SK-N-SH (cell line): ENCODE results near the gene RCOR1. TPM values are rescaled to one million over a fixed set of nuclear protein-coding genes. Genes with fewer than 3 reads are reported as not detected.

Experiments used
- CTCF ChIA-PET: fragments of 300-600, 350-600 bp; formaldehyde crosslinking; extraction: SDS; loops from one replicate; lab custom pipeline; 2021; lab: Yijun Ruan, JAX
- POLR2A ChIA-PET: fragments of 350-600 bp; sonication (Branson Sonifier 250); formaldehyde crosslinking; extraction: SDS; loops from one replicate; lab custom pipeline; 2020; ENCODE audit warnings: antibody characterized with exemption, inconsistent platforms; lab: Yijun Ruan, JAX
- DNase-seq: peaks from one replicate; pipeline ENCODE4 v3.0.0; 2012
- H2AFZ ChIP-seq: fragments of 200-600 bp; sonication (generic); 2 replicates; pipeline ENCODE4 v1.8.1; 2016; ENCODE audit warnings: antibody characterized with exemption, mild to moderate bottlenecking, low read depth
- H3F3A ChIP-seq: fragments of 200-600 bp; sonication (generic); replicated peaks from 2 replicates; pipeline ENCODE3; 2016; ENCODE audit warnings: antibody characterized with exemption, mild to moderate bottlenecking; ENCODE audit not compliant: insufficient read depth
- H3K27ac ChIP-seq, 2 experiments: fragments of 200-500 bp in 1 of 2; fragments of 200-600 bp in 1 of 2; sonication (Bioruptor generic) in 1 of 2; sonication (generic), shearing (Covaris generic) in 1 of 2; 2 replicates each; pipeline versions ENCODE4 v1.5.1 to v1.6.1; 2014 to 2016; ENCODE audit warnings: low read depth in 2 of 2, inconsistent platforms in 1 of 2, low read length in 1 of 2, mild to moderate bottlenecking in 1 of 2, mixed read lengths in 1 of 2
- H3K27me3 ChIP-seq: fragments of 200-600 bp; sonication (generic), shearing (Covaris generic); 2 replicates; pipeline ENCODE4 v1.6.1; 2016; ENCODE audit warnings: mixed run types; ENCODE audit not compliant: insufficient read depth
- H3K36me3 ChIP-seq, 2 experiments: fragments of 200-500 bp in 1 of 2; fragments of 200-600 bp in 1 of 2; sonication (Bioruptor generic) in 1 of 2; sonication (generic) in 1 of 2; replicated peaks in 1 of 2; 2 replicates each; pipeline versions ENCODE3 to v1.5.1; 2014 to 2016; ENCODE audit warnings: low read length in 1 of 2, mild to moderate bottlenecking in 1 of 2; ENCODE audit not compliant: insufficient read depth in 2 of 2, control insufficient read depth in 1 of 2
- H3K4me1 ChIP-seq, 2 experiments: fragments of 200-500 bp in 1 of 2; fragments of 200-600 bp in 1 of 2; sonication (Bioruptor generic) in 1 of 2; sonication (generic), shearing (Covaris generic) in 1 of 2; 2 replicates each; pipeline versions ENCODE4 v1.5.1 to v1.6.1; 2014 to 2016; ENCODE audit warnings: low read depth in 1 of 2, low read length in 1 of 2, mixed run types in 1 of 2; ENCODE audit not compliant: insufficient read depth in 2 of 2, control insufficient read depth in 1 of 2
- H3K4me2 ChIP-seq: fragments of 200-600 bp; sonication (generic), shearing (Covaris generic); 2 replicates; pipeline ENCODE4 v1.6.1; 2017; ENCODE audit warnings: mixed run types
- H3K4me3 ChIP-seq, 2 experiments: fragments of 200-500 bp in 1 of 2; fragments of 200-600 bp in 1 of 2; sonication (Bioruptor generic) in 1 of 2; sonication (generic), shearing (Covaris generic) in 1 of 2; 2 replicates each; pipeline versions ENCODE4 v1.5.1 to v1.8.1; 2014 to 2016; ENCODE audit warnings: low read depth in 2 of 2, inconsistent platforms in 1 of 2, low read length in 1 of 2, mild to moderate bottlenecking in 1 of 2, mixed read lengths in 1 of 2, moderate library complexity in 1 of 2
- H3K79me2 ChIP-seq: fragments of 200-600 bp; sonication (generic); 2 replicates; pipeline ENCODE4 v1.8.1; 2017; ENCODE audit warnings: mild to moderate bottlenecking; ENCODE audit not compliant: insufficient read depth
- H3K9ac ChIP-seq: fragments of 200-600 bp; sonication (generic); 2 replicates; pipeline ENCODE4 v1.6.1; 2017; ENCODE audit warnings: mixed run types
- H3K9me2 ChIP-seq: fragments of 200-600 bp; sonication (generic); 2 replicates; pipeline ENCODE4 v1.6.1; 2017; ENCODE audit warnings: mixed run types
- H3K9me3 ChIP-seq: fragments of 200-600 bp; sonication (generic); 2 replicates; pipeline ENCODE4 v1.6.1; 2017; ENCODE audit warnings: mixed run types, mild to moderate bottlenecking, moderate library complexity
- H4K20me1 ChIP-seq: fragments of 200-600 bp; sonication (generic); 2 replicates; pipeline ENCODE4 v1.6.1; 2017; ENCODE audit warnings: mild to moderate bottlenecking, mixed run types; ENCODE audit not compliant: insufficient read depth
- CHD2 ChIP-seq: fragments of 150-350 bp; IDR thresholded peaks from 2 replicates; pipeline ENCODE4 v1.6.1; 2018; ENCODE audit warnings: low read length; ENCODE audit not compliant: partially characterized antibody
- CTCF ChIP-seq: fragments of 200-600 bp; sonication (generic); IDR thresholded peaks from 2 replicates; pipeline ENCODE4 v1.6.1; 2017; ENCODE audit warnings: antibody characterized with exemption, mild to moderate bottlenecking, moderate library complexity
- ELF1 ChIP-seq: IDR thresholded peaks from 2 replicates; pipeline ENCODE4 v1.4.0; 2012
- GATA2 ChIP-seq: sonication (generic); formaldehyde crosslinking; IDR thresholded peaks from 2 replicates; pipeline ENCODE4 v1.5.0; 2020; ENCODE audit warnings: mild to moderate bottlenecking, missing genetic modification reagents
- MXI1 ChIP-seq: IDR thresholded peaks from 2 replicates; pipeline ENCODE4 v1.6.1; 2012; ENCODE audit warnings: mild to moderate bottlenecking, low read depth, low read length, improper control_type of control experiment
- NRF1 ChIP-seq: IDR thresholded peaks from 2 replicates; pipeline ENCODE4 v1.6.1; 2012; ENCODE audit warnings: low read depth, mild to moderate bottlenecking, low read length
- RXRA ChIP-seq: IDR thresholded peaks from 2 replicates; pipeline ENCODE4 v1.4.0; 2012; ENCODE audit warnings: low read depth, mild to moderate bottlenecking, borderline replicate concordance
- SIN3A ChIP-seq: IDR thresholded peaks from 2 replicates; pipeline ENCODE4 v1.6.1; 2012; ENCODE audit warnings: low read depth, mild to moderate bottlenecking, low read length, moderate library complexity, borderline replicate concordance
- SMC3 ChIP-seq: IDR thresholded peaks from 2 replicates; pipeline ENCODE4 v1.6.1; 2012; ENCODE audit warnings: low read depth, low read length, improper control_type of control experiment
- USF2 ChIP-seq: fragments of 150-350 bp; IDR thresholded peaks from 2 replicates; pipeline ENCODE4 v1.6.1; 2017; ENCODE audit warnings: antibody characterized with exemption, low read length, low read depth, borderline replicate concordance
- YY1 ChIP-seq: IDR thresholded peaks from 2 replicates; pipeline ENCODE4 v1.4.0; 2012; ENCODE audit warnings: low read depth, mild to moderate bottlenecking
- WGBS: methylation state at CpG from one replicate; pipeline ENCODE4 v1.1.6; 2017; ENCODE audit warnings: low lambda C conversion rate; 5-methylcytosine and 5-hydroxymethylcytosine counted together
- polyA plus RNA-seq, 3 experiments: library from polyadenylated mRNA; depleted of rRNA; stranded (reverse); fragments of >200 nt; gene quantifications; 2 replicates each; pipeline ENCODE4 v1.2.3, GENCODE V29; 2012
- TF ChIP-seq, protein P1 (sequence below): IDR thresholded peaks from 2 replicates; pipeline ENCODE4 v1.4.0; 2012; ENCODE audit warnings: low read depth, borderline replicate concordance
- TF ChIP-seq, protein P2 (sequence below): IDR thresholded peaks from 2 replicates; pipeline ENCODE4; 2012

RCOR1 gene
- polyA plus RNA-seq, 1 of the 3 experiments (the other 2 are of a cell fraction) = 8.5 TPM

DNA sequence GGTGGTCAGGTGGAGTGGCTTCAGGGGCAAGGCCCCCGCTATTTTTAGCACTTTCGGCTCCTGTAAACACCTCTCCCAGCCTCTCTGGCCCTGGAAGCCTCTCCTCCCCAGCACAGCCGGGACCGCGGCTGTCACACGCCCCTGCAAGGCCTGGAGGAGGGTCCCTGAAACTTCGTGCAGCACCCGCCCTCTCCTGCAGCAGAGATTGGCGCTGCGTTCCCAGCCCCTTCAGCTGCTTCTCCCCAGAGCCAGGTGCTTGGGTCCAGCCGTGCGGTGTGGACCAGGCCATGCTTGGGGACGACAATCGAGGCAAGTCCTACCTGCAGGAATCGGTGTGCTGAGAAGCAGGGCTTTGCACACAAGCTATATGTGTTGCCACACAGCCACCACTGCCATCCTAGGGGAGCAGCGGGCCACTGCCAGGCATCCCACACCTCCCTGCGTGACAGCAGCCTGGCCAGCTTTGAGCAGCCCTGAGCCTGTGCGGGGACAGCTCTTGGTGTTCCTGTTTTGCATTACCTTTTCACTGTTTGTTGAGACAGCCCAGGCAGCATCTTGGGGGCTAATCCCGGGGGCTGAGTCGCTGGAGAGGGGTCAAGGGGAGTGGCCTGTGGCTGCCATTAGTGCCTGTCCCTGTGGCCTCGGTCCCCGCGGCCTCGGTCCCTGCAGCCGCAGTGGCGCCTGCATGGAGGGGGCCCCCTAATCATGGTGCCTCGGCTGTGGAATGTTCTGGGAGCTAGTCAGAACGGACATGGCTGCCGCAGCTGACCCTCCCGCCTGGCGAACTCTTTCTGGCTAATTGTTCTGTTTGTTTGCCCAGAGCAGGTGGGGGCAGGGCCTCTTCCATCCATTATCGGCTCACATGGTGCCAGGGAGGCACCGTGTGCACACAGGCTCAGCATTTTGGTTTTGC lies 157.2 kb downstream of the RCOR1 start:
- no peak overlapping the region for H3K4me2 ChIP-seq
- 98% methylated on average over 22 of the region's 33 CpGs for WGBS
- H3K4me3 ChIP-seq = no peak overlapping the region
- no peaks in the 10 kb centered on the region for H3K36me3 ChIP-seq
- H3F3A ChIP-seq = no peaks in the 10 kb centered on the region
- no peaks in the 10 kb centered on the region for H3K9me2 ChIP-seq
- no peak overlapping the region for H3K27ac ChIP-seq
- POLR2A ChIA-PET = interaction anchor here (0.7 kb wide), 1 partner anchor 28 kb away, joined by 3 read pairs; no protein-coding TSS in a partner anchor
- H2AFZ ChIP-seq = no peak overlapping the region
- H3K9ac ChIP-seq = no peak overlapping the region
- H3K9me3 ChIP-seq = no peaks in the 10 kb centered on the region
- no peak for DNase-seq
- peaks cover 0 to 7% of the 10 kb centered on the region in 2 experiments; a peak in 1 of 4 replicates for H3K4me1 ChIP-seq
- no peaks in the 10 kb centered on the region for H4K20me1 ChIP-seq
- H3K79me2 ChIP-seq = no peaks in the 10 kb centered on the region
- no peaks in the 10 kb centered on the region for H3K27me3 ChIP-seq
- CTCF ChIA-PET = interaction anchor here (0.5 to 2.0 kb wide), 4 partner anchors 15 to 128 kb away, joined by 3 to 6 read pairs (median 4); no protein-coding TSS in a partner anchor
- no peak for TF ChIP-seq CTCF
- no peak for TF ChIP-seq NRF1
- no peak for TF ChIP-seq SMC3
- no peak for TF ChIP-seq ELF1
- TF ChIP-seq USF2 = no peak
- TF ChIP-seq RXRA = no peak
- TF ChIP-seq, protein P1, sequence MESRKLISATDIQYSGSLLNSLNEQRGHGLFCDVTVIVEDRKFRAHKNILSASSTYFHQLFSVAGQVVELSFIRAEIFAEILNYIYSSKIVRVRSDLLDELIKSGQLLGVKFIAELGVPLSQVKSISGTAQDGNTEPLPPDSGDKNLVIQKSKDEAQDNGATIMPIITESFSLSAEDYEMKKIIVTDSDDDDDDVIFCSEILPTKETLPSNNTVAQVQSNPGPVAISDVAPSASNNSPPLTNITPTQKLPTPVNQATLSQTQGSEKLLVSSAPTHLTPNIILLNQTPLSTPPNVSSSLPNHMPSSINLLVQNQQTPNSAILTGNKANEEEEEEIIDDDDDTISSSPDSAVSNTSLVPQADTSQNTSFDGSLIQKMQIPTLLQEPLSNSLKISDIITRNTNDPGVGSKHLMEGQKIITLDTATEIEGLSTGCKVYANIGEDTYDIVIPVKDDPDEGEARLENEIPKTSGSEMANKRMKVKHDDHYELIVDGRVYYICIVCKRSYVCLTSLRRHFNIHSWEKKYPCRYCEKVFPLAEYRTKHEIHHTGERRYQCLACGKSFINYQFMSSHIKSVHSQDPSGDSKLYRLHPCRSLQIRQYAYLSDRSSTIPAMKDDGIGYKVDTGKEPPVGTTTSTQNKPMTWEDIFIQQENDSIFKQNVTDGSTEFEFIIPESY = no peak
- TF ChIP-seq YY1 = no peak
- no peak for TF ChIP-seq SIN3A
- no peak for TF ChIP-seq MXI1
- TF ChIP-seq GATA2 = no peak
- no peak for TF ChIP-seq CHD2
- TF ChIP-seq, protein P2, sequence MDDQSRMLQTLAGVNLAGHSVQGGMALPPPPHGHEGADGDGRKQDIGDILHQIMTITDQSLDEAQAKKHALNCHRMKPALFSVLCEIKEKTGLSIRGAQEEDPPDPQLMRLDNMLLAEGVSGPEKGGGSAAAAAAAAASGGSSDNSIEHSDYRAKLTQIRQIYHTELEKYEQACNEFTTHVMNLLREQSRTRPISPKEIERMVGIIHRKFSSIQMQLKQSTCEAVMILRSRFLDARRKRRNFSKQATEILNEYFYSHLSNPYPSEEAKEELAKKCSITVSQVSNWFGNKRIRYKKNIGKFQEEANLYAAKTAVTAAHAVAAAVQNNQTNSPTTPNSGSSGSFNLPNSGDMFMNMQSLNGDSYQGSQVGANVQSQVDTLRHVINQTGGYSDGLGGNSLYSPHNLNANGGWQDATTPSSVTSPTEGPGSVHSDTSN = no peak
